Measurements from ENCODE around the gene PIP5K1A. TPM values are rescaled to one million over a fixed set of nuclear protein-coding genes. Genes with fewer than 3 reads are reported as not detected.

PIP5K1A gene
- total RNA-seq, 2 experiments from 2014 or later = 41.7 to 44.7 TPM

DNA sequence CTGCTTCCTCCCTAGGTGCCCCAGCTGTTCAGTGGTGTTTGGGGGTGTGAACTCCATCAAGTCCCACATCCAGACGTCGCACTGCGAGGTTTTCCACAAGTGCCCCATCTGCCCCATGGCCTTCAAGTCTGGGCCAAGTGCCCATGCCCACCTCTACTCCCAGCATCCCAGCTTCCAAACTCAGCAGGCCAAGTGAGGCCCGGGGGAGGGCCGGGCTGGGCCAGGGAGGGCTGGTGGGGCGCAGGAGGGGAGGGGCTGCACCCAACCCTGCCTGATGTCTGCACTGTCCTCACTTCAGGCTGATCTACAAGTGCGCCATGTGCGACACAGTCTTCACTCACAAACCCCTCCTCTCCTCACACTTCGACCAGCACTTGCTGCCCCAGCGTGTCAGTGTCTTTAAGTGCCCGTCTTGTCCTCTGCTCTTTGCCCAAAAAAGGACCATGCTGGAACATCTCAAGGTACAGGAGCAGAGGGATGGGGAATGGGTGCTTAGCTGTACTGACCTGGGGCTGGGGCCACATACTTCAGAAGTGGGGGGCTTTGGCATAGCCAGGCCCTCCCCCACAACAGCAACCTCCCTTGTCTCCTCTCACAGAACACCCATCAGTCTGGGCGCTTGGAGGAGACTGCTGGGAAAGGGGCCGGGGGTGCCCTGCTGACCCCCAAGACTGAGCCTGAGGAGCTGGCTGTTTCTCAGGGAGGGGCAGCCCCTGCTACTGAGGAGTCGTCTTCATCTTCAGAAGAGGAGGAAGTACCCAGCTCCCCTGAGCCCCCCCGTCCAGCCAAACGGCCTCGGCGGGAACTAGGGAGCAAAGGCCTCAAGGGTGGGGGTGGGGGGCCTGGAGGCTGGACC is 91.0 kb downstream of the PIP5K1A start:
- DNase-seq = no peak
- TF ChIP-seq, protein P1, sequence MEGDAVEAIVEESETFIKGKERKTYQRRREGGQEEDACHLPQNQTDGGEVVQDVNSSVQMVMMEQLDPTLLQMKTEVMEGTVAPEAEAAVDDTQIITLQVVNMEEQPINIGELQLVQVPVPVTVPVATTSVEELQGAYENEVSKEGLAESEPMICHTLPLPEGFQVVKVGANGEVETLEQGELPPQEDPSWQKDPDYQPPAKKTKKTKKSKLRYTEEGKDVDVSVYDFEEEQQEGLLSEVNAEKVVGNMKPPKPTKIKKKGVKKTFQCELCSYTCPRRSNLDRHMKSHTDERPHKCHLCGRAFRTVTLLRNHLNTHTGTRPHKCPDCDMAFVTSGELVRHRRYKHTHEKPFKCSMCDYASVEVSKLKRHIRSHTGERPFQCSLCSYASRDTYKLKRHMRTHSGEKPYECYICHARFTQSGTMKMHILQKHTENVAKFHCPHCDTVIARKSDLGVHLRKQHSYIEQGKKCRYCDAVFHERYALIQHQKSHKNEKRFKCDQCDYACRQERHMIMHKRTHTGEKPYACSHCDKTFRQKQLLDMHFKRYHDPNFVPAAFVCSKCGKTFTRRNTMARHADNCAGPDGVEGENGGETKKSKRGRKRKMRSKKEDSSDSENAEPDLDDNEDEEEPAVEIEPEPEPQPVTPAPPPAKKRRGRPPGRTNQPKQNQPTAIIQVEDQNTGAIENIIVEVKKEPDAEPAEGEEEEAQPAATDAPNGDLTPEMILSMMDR (IDR thresholded peaks at IDR 0.05) = no peak
- POLR2A ChIA-PET = interaction anchor here (1.0 kb wide), 1 partner anchor 38 kb away, joined by 3 read pairs; the partner anchor contains the start of gene PI4KB
- H3K27ac Mint-ChIP-seq = no peak overlapping the region
- H3K9me3 ChIP-seq (ENCODE audit: control insufficient read depth in 1 of 2, insufficient read depth in 1 of 2, low read length in 2 of 2) = no peaks in the 10 kb centered on the region
- H3K4me1 Mint-ChIP-seq (ENCODE audit: low read depth) = peaks cover 20% of the 10 kb centered on the region
- H3K36me3 Mint-ChIP-seq (ENCODE audit: low read depth) = peaks cover 68% of the 10 kb centered on the region
- H3K36me3 ChIP-seq (ENCODE audit: insufficient read depth, low read length) = peaks cover 88% of the 10 kb centered on the region
- peaks cover 31% of the 10 kb centered on the region for H3K4me1 ChIP-seq (ENCODE audit: insufficient read depth, low read length)
- H3K9me3 Mint-ChIP-seq = no peaks in the 10 kb centered on the region
- no peaks in the 10 kb centered on the region for H3K27me3 ChIP-seq (ENCODE audit: control insufficient read depth in 1 of 2, insufficient read depth in 2 of 2, low read length in 2 of 2)
- no peaks in the 10 kb centered on the region for H3K27me3 Mint-ChIP-seq
- intact Hi-C loops (cut with DNase I, micrococcal nuclease) = no loop called here
- CTCF ChIA-PET = no interaction called here
- no peak overlapping the region for H3K4me3 ChIP-seq (ENCODE audit: low read length)
- H3K4me3 Mint-ChIP-seq = no peak overlapping the region
- ATAC-seq (ENCODE audit: poor library complexity) = no peak
- no peak overlapping the region for H3K27ac ChIP-seq (ENCODE audit: low read depth in 1 of 2, low read length in 2 of 2)

DNA sequence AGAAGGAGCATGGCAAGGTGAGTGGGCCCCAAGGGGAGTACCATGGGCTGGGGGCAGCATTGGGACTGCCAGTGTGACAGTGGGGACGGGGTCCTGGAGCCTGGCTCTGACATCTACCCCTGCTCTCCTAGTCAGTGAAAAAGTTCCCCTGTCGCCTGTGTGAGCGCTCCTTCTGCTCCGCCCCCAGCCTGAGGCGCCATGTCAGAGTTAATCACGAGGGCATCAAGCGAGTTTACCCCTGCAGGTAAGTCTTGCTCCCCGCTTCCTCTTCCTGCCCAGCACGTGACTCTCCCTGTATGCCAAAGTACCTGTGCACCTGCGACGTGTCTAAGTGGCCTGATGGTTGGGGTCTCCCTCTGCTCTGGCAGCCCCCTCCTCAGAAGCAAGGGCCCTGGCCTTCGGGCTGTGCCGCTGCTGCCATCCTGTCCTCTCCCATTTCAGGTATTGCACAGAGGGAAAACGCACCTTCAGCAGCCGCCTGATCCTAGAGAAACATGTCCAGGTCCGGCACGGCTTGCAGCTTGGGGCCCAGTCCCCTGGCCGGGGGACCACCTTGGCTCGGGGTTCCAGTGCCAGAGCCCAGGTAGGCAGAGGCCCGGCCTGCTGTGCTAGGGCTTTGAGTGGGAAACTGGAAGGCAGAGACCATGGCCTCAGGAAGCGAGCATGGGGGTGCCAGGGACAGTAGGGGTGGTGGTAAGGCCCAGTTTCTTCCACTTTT is 91.8 kb downstream of the PIP5K1A start:
- intact Hi-C loops (cut with DNase I, micrococcal nuclease) = no loop called here
- Mint-ChIP-seq H3K27ac (no peak overlapping the region), H3K9me3 (no peaks in the 10 kb centered on the region), H3K4me3 (no peak overlapping the region), H3K4me1 (ENCODE audit: low read depth) (peaks cover 12% of the 10 kb centered on the region), H3K27me3 (no peaks in the 10 kb centered on the region), H3K36me3 (ENCODE audit: low read depth) (peaks cover 73% of the 10 kb centered on the region)
- Histone ChIP-seq H3K4me1 (ENCODE audit: insufficient read depth, low read length) (peaks cover 25% of the 10 kb centered on the region), H3K4me3 (ENCODE audit: low read length) (no peak overlapping the region), H3K9me3 (ENCODE audit: control insufficient read depth in 1 of 2, insufficient read depth in 1 of 2, low read length in 2 of 2) (no peaks in the 10 kb centered on the region), H3K36me3 (ENCODE audit: insufficient read depth, low read length) (peaks cover 93% of the 10 kb centered on the region), H3K27ac (ENCODE audit: low read depth in 1 of 2, low read length in 2 of 2) (peak overlapping the region in 1 of 2 donors; percentile 13), H3K27me3 (ENCODE audit: control insufficient read depth in 1 of 2, insufficient read depth in 2 of 2, low read length in 2 of 2) (no peaks in the 10 kb centered on the region)
- TF ChIP-seq, protein P1 (IDR thresholded peaks at IDR 0.05) = no peak
- ChIA-PET POLR2A (interaction anchor here (1.0 kb wide), 1 partner anchor 37 kb away, joined by 3 read pairs; the partner anchor contains the start of gene PI4KB), CTCF (no interaction called here)
- DNase-seq (peak in 1 of 14 experiments; percentile 27), ATAC-seq (ENCODE audit: poor library complexity) (no peak)

DNA sequence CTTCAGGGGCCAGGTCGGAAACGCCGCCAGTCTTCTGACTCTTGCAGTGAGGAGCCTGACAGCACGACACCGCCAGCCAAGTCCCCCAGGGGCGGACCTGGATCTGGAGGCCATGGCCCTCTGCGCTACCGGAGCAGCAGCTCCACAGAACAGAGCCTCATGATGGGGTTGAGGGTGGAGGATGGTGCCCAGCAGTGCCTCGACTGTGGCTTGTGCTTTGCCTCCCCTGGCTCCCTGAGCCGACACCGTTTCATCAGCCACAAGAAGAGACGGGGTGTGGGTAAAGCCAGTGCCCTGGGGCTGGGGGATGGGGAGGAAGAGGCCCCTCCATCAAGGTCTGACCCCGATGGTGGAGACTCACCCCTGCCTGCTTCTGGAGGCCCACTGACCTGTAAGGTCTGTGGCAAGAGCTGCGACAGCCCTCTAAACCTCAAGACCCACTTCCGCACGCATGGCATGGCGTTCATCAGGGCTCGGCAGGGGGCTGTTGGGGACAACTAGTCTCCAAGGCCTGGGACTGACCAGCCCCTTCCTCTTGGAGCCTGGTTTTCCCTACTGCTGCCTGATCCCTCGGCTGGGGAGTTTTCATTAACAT is 92.5 kb downstream of the PIP5K1A start:
- intact Hi-C loops (cut with DNase I, micrococcal nuclease) = no loop called here
- no peaks in the 10 kb centered on the region for H3K27me3 Mint-ChIP-seq
- H3K9me3 ChIP-seq (ENCODE audit: control insufficient read depth in 1 of 2, insufficient read depth in 1 of 2, low read length in 2 of 2) = no peaks in the 10 kb centered on the region
- H3K27ac Mint-ChIP-seq = no peak overlapping the region
- H3K4me1 Mint-ChIP-seq (ENCODE audit: low read depth) = peaks cover 12% of the 10 kb centered on the region
- H3K27me3 ChIP-seq (ENCODE audit: control insufficient read depth in 1 of 2, insufficient read depth in 2 of 2, low read length in 2 of 2) = no peaks in the 10 kb centered on the region
- ChIA-PET CTCF (no interaction called here), POLR2A (no interaction called here)
- H3K36me3 Mint-ChIP-seq (ENCODE audit: low read depth) = peaks cover 78% of the 10 kb centered on the region
- H3K4me3 Mint-ChIP-seq = no peak overlapping the region
- TF ChIP-seq, protein P1 (IDR thresholded peaks at IDR 0.05) = no peak
- no peak for ATAC-seq (ENCODE audit: poor library complexity)
- no peaks in the 10 kb centered on the region for H3K9me3 Mint-ChIP-seq
- H3K4me1 ChIP-seq (ENCODE audit: insufficient read depth, low read length) = peaks cover 25% of the 10 kb centered on the region
- no peak overlapping the region for H3K4me3 ChIP-seq (ENCODE audit: low read length)
- DNase-seq = no peak
- peaks cover 97% of the 10 kb centered on the region for H3K36me3 ChIP-seq (ENCODE audit: insufficient read depth, low read length)
- peak overlapping the region in 1 of 2 donors; percentile 13 for H3K27ac ChIP-seq (ENCODE audit: low read depth in 1 of 2, low read length in 2 of 2)

All from CD4-positive, alpha-beta T cell (primary cell).